Neutrophil (primary cell): ENCODE data around the gene ATL1.

Source experiments
- H3K27ac ChIP-seq: fragments of 200-600 bp; sonication (generic); 2 replicates; pipeline ENCODE4 v1.5.1; 2016; ENCODE audit warnings: mild to moderate bottlenecking, moderate library complexity
- H3K27me3 ChIP-seq: fragments of 200-600 bp; sonication (generic); 2 replicates; pipeline ENCODE4 v1.6.0; 2016; ENCODE audit warnings: mild to moderate bottlenecking
- H3K36me3 ChIP-seq: fragments of 200-600 bp; sonication (generic); 2 replicates; pipeline ENCODE4 v1.5.1; 2017
- H3K4me1 ChIP-seq, 2 experiments: fragments of 200-600 bp in 1 of 2; sonication (generic) in 1 of 2; 1 replicate in 1 of 2; 2 replicates in 1 of 2; pipeline versions ENCODE4 v1.5.1 to v1.6.1; 2013 to 2016; ENCODE audit warnings: low read depth in 1 of 2, low read length in 1 of 2, mild to moderate bottlenecking in 1 of 2, moderate library complexity in 1 of 2; ENCODE audit not compliant: control insufficient read depth in 1 of 2, insufficient read depth in 1 of 2
- H3K4me3 ChIP-seq, 2 experiments: fragments of 200-600 bp in 1 of 2; sonication (generic) in 1 of 2; 1 replicate in 1 of 2; 2 replicates in 1 of 2; pipeline ENCODE4 v1.5.1; 2013 to 2016; ENCODE audit warnings: low read depth in 1 of 2, low read length in 1 of 2, mild to moderate bottlenecking in 1 of 2, moderate library complexity in 1 of 2
- H3K9me3 ChIP-seq: fragments of 200-600 bp; sonication (generic); 2 replicates; pipeline ENCODE4 v1.5.1; 2016
- TF ChIP-seq, protein P1 (sequence below): fragments of 200-600 bp; sonication (generic); IDR thresholded peaks from 2 replicates; pipeline ENCODE4 v1.5.1; 2016; ENCODE audit warnings: antibody characterized with exemption

ATL1 gene

DNA sequence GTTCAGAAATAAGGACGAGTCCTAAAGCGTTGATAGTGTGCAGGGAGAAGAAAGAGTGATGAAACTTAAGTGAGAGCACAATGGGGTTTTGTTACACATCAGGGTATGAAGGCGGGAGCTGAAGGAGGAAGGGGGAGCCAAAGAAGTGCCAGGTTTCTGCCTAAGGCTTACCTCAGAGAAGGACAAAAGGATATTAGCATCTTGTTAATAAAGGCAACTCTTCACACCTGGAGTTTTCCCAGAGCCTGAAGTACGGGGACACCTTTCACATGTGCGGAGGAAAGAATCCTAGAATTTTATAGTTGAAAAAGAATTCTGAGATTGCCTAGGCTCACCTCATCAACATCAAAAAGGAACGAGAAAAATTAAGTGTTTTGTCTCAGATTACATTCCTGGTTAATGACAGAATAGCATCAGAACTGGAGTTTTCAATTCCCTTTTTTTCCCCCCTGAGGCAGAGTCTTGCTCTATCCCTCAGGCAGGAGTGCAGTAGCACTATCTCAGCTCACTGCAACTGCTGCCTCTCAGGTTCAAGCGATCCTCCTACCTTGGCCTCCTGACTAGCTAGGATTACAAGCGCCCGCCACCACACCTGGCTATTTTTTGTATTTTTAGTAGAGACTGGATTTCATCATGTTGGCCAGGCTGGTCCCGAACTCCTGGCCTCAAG lies 110.4 kb downstream of the ATL1 start:
- H3K9me3 ChIP-seq, result no peaks in the 10 kb centered on the region
- TF ChIP-seq, protein P1, sequence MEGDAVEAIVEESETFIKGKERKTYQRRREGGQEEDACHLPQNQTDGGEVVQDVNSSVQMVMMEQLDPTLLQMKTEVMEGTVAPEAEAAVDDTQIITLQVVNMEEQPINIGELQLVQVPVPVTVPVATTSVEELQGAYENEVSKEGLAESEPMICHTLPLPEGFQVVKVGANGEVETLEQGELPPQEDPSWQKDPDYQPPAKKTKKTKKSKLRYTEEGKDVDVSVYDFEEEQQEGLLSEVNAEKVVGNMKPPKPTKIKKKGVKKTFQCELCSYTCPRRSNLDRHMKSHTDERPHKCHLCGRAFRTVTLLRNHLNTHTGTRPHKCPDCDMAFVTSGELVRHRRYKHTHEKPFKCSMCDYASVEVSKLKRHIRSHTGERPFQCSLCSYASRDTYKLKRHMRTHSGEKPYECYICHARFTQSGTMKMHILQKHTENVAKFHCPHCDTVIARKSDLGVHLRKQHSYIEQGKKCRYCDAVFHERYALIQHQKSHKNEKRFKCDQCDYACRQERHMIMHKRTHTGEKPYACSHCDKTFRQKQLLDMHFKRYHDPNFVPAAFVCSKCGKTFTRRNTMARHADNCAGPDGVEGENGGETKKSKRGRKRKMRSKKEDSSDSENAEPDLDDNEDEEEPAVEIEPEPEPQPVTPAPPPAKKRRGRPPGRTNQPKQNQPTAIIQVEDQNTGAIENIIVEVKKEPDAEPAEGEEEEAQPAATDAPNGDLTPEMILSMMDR, result no peak
- peaks cover 14 to 21% of the 10 kb centered on the region in 2 experiments for H3K4me1 ChIP-seq
- H3K4me3 ChIP-seq, result no peak overlapping the region
- no peaks in the 10 kb centered on the region for H3K36me3 ChIP-seq
- no peak overlapping the region for H3K27ac ChIP-seq
- peaks cover 34% of the 10 kb centered on the region for H3K27me3 ChIP-seq

DNA sequence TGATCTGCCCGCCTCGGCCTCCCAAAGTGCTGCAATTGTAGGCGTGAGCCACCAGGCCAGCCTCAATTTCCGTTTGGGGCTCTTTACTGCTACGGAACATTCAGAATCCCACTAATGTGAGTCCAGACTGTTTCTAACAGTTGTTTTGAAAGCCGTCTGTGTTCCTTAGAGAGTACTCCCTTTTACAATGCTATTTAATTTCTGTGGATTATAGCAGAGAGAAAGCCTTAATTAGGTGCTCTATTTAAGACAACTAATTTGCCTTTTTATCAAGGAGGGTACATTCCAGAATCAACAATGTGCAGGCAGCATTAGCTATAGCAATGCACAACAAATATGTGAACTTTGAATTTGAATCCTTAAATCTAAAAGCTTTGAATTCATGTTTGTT lies 110.9 kb downstream of the ATL1 start:
- TF ChIP-seq, protein P1, result no peak
- Histone ChIP-seq H3K4me1 (peaks cover 14 to 21% of the 10 kb centered on the region in 2 experiments), H3K9me3 (no peaks in the 10 kb centered on the region), H3K4me3 (no peak overlapping the region), H3K36me3 (no peaks in the 10 kb centered on the region), H3K27ac (no peak overlapping the region), H3K27me3 (peaks cover 34% of the 10 kb centered on the region)

DNA sequence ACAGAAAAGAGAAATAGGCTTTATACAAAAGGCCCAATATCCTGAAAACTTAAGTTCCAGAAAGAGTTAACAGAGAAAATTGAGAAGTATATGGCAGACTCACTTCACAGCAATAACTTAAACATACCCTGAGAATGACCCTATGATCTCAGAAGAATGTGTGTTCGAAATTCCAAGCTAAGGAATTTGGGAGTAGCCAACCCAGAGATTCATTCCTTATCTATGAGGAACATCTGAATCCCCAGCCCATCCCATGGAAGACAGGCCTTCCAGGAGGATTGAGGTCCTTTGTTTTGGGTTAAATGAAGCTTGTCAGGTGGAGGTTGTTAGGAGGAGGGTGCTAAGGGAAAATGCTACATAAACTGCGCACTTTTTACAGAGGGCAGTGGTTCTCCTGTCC lies 115.7 kb downstream of the ATL1 start:
- no peaks in the 10 kb centered on the region for H3K9me3 ChIP-seq
- no peak overlapping the region for H3K27ac ChIP-seq
- TF ChIP-seq, protein P1, result no peak
- no peaks in the 10 kb centered on the region for H3K36me3 ChIP-seq
- no peak overlapping the region for H3K4me3 ChIP-seq
- H3K27me3 ChIP-seq, result peaks cover 2% of the 10 kb centered on the region
- H3K4me1 ChIP-seq, result peaks cover 0 to 10% of the 10 kb centered on the region in 2 experiments

DNA sequence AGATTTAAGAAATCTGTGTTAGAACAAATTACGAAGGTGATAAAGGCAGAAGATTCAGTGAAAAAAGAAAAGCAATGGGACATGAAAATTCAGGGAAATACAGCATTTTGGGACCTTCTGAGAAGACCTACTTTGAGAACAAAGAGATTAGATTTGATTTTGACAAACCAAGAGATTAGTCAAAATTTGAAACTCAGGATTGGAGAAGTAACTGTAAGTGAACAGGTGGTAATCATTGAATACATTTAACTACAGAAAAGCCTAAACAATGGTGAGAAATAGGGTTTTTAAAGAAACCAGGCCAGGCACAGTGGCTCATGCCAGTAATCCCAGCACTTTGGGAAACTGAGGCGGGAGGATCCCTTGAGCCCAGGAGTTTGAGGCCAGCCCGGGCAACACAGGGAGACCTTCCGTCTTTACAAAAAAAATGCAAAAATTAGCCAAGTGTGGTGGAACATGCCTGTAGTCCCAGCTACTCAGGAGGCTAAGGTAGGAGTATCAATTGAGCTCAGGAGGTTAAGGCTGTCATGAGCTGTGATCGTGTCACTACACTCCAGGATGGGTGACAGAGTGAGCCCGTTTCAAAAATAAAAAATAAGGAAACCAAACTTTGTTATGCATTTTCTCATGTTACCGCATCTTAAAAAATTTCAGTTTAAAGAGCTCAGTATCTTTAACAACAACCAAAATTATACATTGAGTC lies 117.0 kb downstream of the ATL1 start:
- H3K36me3 ChIP-seq, result no peaks in the 10 kb centered on the region
- no peaks in the 10 kb centered on the region for H3K9me3 ChIP-seq
- no peak overlapping the region for H3K27ac ChIP-seq
- H3K4me1 ChIP-seq, result peaks cover 0 to 10% of the 10 kb centered on the region in 2 experiments
- H3K4me3 ChIP-seq, result no peak overlapping the region
- H3K27me3 ChIP-seq, result no peaks in the 10 kb centered on the region
- TF ChIP-seq, protein P1, result no peak

DNA sequence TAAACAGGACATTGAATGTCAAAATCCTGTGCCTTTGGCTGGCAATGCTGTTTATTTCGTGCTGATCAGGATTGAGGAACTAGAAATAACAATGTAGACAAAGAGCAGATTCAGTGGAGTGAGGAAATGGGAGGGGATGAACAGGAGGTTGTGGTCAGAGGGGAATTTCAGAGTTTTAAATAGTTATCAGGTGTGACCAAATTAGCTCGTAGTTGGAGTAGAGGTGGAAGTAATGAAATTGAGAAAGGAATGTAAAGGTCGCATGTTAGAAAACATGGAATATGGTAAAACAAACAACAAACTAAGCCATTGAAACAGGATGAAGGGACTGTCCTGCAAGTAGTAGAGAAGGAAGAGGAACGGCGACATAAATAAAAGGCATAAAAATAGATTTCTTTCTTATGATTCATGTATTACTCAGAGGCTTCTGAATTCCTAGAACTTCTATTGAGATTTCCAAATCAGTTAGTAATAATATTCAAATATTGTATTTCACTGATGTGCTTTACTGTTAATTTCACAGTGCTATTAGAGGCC lies 117.7 kb downstream of the ATL1 start:
- no peak overlapping the region for H3K27ac ChIP-seq
- no peak overlapping the region for H3K4me3 ChIP-seq
- H3K4me1 ChIP-seq, result peaks cover 0 to 10% of the 10 kb centered on the region in 2 experiments
- no peaks in the 10 kb centered on the region for H3K9me3 ChIP-seq
- no peaks in the 10 kb centered on the region for H3K27me3 ChIP-seq
- H3K36me3 ChIP-seq, result no peaks in the 10 kb centered on the region
- TF ChIP-seq, protein P1, result no peak
